Measurements from ENCODE around the gene KDM1A.
"Not testable (repeated sequence)": the region's sequence is repeated elsewhere in the genome, so short reads cannot be mapped to it uniquely, and the experiment has no call there.

Gene KDM1A

DNA sequence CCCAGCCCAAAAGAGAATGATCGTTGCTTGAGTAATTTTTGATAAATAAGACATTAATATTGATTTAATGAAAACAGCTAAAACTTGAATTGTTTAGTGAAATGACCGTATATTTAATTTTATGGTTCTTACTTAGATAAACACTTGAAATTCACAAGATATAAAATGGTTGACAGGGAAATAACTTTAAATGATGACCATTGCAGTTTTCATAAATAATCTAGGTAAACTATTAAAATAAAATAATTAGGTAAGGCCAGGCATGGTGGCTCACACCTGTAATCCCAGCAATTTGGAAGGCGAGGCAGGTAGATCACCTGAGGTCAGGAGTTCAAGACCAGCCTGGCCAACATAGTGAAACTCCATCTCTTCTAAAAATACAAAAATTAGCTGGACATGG, 26.9 kb upstream of the KDM1A start:
- H3K36me3 ChIP-seq (ENCODE audit: control insufficient read depth in 1 of 2, insufficient read depth in 2 of 2, low read length in 2 of 2); H3K4me3 ChIP-seq (ENCODE audit: low read depth in 1 of 2, low read length in 2 of 2); H3K27me3 ChIP-seq (ENCODE audit: low read depth, low read length); H3K27ac ChIP-seq (ENCODE audit: low read length); H3K4me1 ChIP-seq (ENCODE audit: control insufficient read depth in 1 of 2, insufficient read depth in 2 of 2, low read length in 2 of 2); H3K9me3 ChIP-seq (ENCODE audit: control insufficient read depth in 1 of 2, low read length in 2 of 2): not testable (repeated sequence)

DNA sequence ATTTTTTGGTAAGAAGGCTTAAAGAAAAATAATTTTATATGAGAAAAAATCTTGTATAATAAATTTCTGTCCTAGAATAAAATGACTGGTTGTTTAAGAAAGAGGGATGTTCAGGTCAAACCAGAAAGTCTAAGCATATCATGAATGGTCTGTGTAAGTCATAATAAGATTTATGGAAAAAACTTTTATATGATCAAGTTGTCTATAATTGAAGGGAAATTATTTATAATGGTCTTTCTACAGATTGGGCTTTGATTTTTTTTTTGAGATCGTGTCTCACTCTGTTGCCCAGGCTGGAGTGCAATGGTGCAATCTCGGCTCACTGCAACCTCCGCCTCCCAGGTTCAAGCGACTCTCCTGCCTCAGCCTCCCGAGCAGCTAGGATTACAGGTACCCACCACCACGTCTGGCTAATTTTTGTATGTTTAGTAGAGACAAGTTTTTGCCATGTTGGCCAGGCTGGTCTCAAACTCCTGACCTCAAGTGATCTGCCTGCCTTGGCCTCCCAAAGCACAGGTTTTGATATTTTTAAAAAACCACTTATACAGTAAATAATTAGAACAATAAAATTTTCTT, 26.0 kb upstream of the KDM1A start:
- not testable (repeated sequence) for H3K9me3 ChIP-seq (ENCODE audit: control insufficient read depth in 1 of 2, low read length in 2 of 2); H3K36me3 ChIP-seq (ENCODE audit: control insufficient read depth in 1 of 2, insufficient read depth in 2 of 2, low read length in 2 of 2); H3K4me1 ChIP-seq (ENCODE audit: control insufficient read depth in 1 of 2, insufficient read depth in 2 of 2, low read length in 2 of 2); H3K27me3 ChIP-seq (ENCODE audit: low read depth, low read length); H3K4me3 ChIP-seq (ENCODE audit: low read depth in 1 of 2, low read length in 2 of 2); H3K27ac ChIP-seq (ENCODE audit: low read length)

DNA sequence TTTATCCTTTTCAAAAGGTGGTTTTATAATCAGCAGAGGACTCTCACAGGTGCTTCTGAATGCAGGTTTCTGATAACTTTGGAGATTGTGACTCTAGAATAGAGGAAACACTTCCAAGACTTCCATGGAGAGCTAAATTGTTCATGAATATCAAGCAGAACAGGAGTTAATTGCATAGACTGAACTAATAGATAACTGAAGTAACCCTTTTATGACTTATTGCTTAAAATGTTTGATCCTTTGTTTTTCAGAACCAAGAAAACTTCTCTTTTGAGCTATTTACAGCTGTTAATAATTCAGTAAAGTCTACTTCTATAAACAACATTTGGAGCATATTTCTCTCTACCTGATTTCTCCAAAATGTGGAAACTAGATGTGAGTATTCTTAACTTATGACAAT, 23.5 kb upstream of the KDM1A start:
- Histone ChIP-seq H3K4me3 (ENCODE audit: low read depth in 1 of 2, low read length in 2 of 2) (no peak overlapping the region), H3K4me1 (ENCODE audit: control insufficient read depth in 1 of 2, insufficient read depth in 2 of 2, low read length in 2 of 2) (no peaks in the 10 kb centered on the region), H3K27me3 (ENCODE audit: low read depth, low read length) (no peaks in the 10 kb centered on the region), H3K27ac (ENCODE audit: low read length) (no peak overlapping the region), H3K9me3 (ENCODE audit: control insufficient read depth in 1 of 2, low read length in 2 of 2) (peaks cover 0 to 9% of the 10 kb centered on the region in 2 donors), H3K36me3 (ENCODE audit: control insufficient read depth in 1 of 2, insufficient read depth in 2 of 2, low read length in 2 of 2) (no peaks in the 10 kb centered on the region)

DNA sequence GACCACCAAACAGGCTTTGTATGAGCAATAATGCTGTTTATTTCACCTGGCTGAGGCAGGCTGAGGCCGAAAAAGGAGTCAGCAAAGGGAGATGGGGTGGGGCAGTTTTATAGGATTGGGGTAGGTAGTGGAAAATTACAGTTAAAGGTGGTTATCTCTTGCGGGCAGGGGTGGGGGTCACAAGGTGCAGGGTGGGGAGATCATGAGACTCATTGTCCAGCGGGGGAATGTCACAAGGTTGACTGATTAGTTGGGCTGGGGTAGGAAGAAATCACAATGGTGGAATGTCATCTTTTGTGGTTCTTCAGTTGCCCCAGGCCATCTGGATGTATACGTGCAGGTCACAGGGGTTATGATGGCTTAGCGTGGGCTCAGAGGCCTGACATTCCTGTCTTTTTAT, 21.7 kb upstream of the KDM1A start:
- H3K27ac ChIP-seq (ENCODE audit: low read length); H3K4me1 ChIP-seq (ENCODE audit: control insufficient read depth in 1 of 2, insufficient read depth in 2 of 2, low read length in 2 of 2); H3K27me3 ChIP-seq (ENCODE audit: low read depth, low read length); H3K4me3 ChIP-seq (ENCODE audit: low read depth in 1 of 2, low read length in 2 of 2); H3K9me3 ChIP-seq (ENCODE audit: control insufficient read depth in 1 of 2, low read length in 2 of 2); H3K36me3 ChIP-seq (ENCODE audit: control insufficient read depth in 1 of 2, insufficient read depth in 2 of 2, low read length in 2 of 2): not testable (repeated sequence)

DNA sequence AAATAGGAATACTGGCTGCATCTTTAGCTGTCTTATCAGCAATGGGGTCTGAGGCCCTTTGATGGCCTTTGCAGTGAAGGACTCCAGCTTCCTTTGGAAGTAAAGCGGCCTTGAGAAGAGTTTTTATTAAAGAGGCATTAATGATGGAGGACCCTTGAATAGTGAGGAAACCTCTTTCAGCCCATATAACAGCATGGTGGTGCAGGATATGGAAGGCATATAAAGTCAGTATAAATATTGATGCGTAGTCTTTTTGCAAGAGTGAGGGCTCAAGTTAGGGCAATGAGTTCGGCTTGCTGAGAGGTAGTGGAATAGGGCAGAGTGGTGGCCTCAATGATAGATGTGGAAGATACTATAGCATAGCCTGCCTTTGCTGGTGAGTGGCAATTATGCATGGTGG, 19.1 kb upstream of the KDM1A start:
- not testable (repeated sequence) for H3K36me3 ChIP-seq (ENCODE audit: control insufficient read depth in 1 of 2, insufficient read depth in 2 of 2, low read length in 2 of 2); H3K27ac ChIP-seq (ENCODE audit: low read length); H3K4me3 ChIP-seq (ENCODE audit: low read depth in 1 of 2, low read length in 2 of 2); H3K9me3 ChIP-seq (ENCODE audit: control insufficient read depth in 1 of 2, low read length in 2 of 2); H3K27me3 ChIP-seq (ENCODE audit: low read depth, low read length); H3K4me1 ChIP-seq (ENCODE audit: control insufficient read depth in 1 of 2, insufficient read depth in 2 of 2, low read length in 2 of 2)

DNA sequence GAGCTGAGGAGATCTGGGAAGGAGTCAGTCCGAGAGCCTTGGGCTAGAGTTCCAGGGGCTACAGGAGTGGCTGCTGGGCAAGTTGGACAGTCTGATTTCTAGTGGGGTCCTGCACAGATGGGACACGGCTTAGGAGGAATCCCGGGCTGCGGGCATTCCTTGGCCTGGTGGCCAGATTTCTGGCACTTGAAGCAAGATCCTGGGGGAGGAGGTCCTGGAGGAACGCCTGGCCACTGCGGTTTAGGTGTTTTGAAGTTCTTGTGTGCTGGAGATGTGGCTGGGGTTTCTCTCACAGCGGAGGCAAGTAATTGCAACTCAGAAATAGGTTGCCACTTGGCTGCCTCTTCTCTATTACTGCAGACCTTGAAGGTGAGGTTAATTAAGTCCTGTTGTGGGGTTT, 17.1 kb upstream of the KDM1A start:
- H3K27me3 ChIP-seq (ENCODE audit: low read depth, low read length); H3K4me1 ChIP-seq (ENCODE audit: control insufficient read depth in 1 of 2, insufficient read depth in 2 of 2, low read length in 2 of 2); H3K36me3 ChIP-seq (ENCODE audit: control insufficient read depth in 1 of 2, insufficient read depth in 2 of 2, low read length in 2 of 2); H3K4me3 ChIP-seq (ENCODE audit: low read depth in 1 of 2, low read length in 2 of 2); H3K9me3 ChIP-seq (ENCODE audit: control insufficient read depth in 1 of 2, low read length in 2 of 2); H3K27ac ChIP-seq (ENCODE audit: low read length): not testable (repeated sequence)

DNA sequence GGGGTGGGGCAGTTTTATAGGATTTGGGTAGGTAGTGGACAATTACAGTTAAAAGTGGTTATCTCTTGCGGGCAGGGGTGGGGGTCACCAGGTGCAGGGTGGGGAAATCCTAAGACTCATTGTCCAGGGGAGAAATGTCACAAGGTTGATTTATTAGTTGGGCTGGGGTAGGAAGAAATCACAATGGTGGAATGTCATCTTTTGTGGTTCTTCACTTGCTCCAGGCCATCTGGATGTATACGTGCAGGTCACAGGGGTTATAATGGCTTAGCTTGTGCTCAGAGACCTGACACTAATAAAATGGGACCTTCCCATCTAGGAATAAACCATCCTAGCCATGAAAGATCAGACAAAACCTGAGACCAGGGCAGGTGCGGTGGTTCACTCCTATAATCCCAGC, 15.2 kb upstream of the KDM1A start:
- Histone ChIP-seq H3K4me3 (ENCODE audit: low read depth in 1 of 2, low read length in 2 of 2) (no peak overlapping the region), H3K27me3 (ENCODE audit: low read depth, low read length) (no peaks in the 10 kb centered on the region), H3K36me3 (ENCODE audit: control insufficient read depth in 1 of 2, insufficient read depth in 2 of 2, low read length in 2 of 2) (no peaks in the 10 kb centered on the region), H3K27ac (ENCODE audit: low read length) (no peak overlapping the region), H3K9me3 (ENCODE audit: control insufficient read depth in 1 of 2, low read length in 2 of 2) (peaks cover 0 to 9% of the 10 kb centered on the region in 2 donors), H3K4me1 (ENCODE audit: control insufficient read depth in 1 of 2, insufficient read depth in 2 of 2, low read length in 2 of 2) (no peaks in the 10 kb centered on the region)

DNA sequence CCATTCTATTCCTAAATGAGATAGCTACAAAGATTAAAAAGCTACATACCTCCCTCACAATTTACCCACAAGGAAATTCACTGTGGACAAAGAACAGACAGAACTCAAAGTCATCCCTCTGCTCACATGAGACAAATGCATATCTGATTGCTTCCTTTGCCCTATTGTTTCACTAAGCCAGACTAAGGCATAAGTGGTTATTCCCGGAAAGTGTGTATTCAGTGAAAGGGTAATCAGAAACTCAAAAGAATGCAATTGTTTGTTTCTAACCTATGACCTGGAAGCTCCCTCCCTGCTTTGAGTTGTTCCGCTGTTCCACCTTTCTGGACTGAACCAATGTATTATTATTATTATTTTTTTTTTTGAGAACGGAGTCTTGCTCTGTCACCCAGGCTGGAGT, 14.5 kb upstream of the KDM1A start:
- H3K4me1 ChIP-seq (ENCODE audit: control insufficient read depth in 1 of 2, insufficient read depth in 2 of 2, low read length in 2 of 2); H3K36me3 ChIP-seq (ENCODE audit: control insufficient read depth in 1 of 2, insufficient read depth in 2 of 2, low read length in 2 of 2); H3K4me3 ChIP-seq (ENCODE audit: low read depth in 1 of 2, low read length in 2 of 2); H3K27ac ChIP-seq (ENCODE audit: low read length); H3K27me3 ChIP-seq (ENCODE audit: low read depth, low read length); H3K9me3 ChIP-seq (ENCODE audit: control insufficient read depth in 1 of 2, low read length in 2 of 2): not testable (repeated sequence)

DNA sequence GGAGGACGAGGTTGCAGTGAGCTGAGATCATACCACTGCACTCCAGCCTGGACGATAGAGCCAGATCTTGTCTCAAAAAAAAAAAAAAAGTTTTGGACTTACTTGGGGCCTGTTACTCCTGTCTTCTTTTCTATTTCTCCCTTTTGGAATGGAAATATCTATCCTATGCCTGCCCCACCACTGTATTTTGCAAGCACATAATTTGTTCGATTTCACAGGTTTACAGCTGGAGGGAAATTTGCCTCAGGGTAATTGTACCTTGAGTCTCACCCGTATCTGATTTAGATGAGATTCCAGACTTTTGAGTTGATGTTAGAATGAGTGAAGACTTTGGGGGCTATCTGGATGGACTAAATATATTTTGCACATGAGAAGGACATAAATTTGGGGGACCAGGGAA, 12.2 kb upstream of the KDM1A start:
- Histone ChIP-seq H3K4me1 (ENCODE audit: control insufficient read depth in 1 of 2, insufficient read depth in 2 of 2, low read length in 2 of 2) (no peaks in the 10 kb centered on the region), H3K9me3 (ENCODE audit: control insufficient read depth in 1 of 2, low read length in 2 of 2) (no peaks in the 10 kb centered on the region), H3K36me3 (ENCODE audit: control insufficient read depth in 1 of 2, insufficient read depth in 2 of 2, low read length in 2 of 2) (no peaks in the 10 kb centered on the region), H3K27ac (ENCODE audit: low read length) (no peak overlapping the region), H3K27me3 (ENCODE audit: low read depth, low read length) (no peaks in the 10 kb centered on the region), H3K4me3 (ENCODE audit: low read depth in 1 of 2, low read length in 2 of 2) (no peak overlapping the region)

DNA sequence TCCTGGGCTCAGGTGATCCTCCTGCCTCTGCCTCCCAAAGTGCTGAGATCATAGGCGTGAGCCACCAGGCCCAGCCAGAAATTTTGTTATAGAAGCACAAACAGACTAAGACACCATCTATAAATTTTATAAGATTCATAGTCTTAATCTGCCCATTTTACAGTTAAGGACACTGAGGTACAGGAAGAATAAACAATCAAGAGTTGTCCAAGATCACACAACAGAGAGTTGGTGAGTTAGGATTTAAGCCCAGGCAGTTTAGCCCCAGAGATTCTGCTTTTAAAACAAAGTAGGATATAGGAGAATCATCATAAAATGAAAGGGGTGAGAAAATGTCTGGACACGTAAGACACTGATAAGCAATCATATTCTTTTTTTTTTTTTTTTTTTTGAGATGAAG, 10.4 kb upstream of the KDM1A start:
- no peaks in the 10 kb centered on the region for H3K9me3 ChIP-seq (ENCODE audit: control insufficient read depth in 1 of 2, low read length in 2 of 2)
- H3K4me1 ChIP-seq (ENCODE audit: control insufficient read depth in 1 of 2, insufficient read depth in 2 of 2, low read length in 2 of 2), result no peaks in the 10 kb centered on the region
- H3K27me3 ChIP-seq (ENCODE audit: low read depth, low read length), result no peaks in the 10 kb centered on the region
- H3K4me3 ChIP-seq (ENCODE audit: low read depth in 1 of 2, low read length in 2 of 2), result no peak overlapping the region
- H3K36me3 ChIP-seq (ENCODE audit: control insufficient read depth in 1 of 2, insufficient read depth in 2 of 2, low read length in 2 of 2), result no peaks in the 10 kb centered on the region
- H3K27ac ChIP-seq (ENCODE audit: low read length), result no peak overlapping the region

DNA sequence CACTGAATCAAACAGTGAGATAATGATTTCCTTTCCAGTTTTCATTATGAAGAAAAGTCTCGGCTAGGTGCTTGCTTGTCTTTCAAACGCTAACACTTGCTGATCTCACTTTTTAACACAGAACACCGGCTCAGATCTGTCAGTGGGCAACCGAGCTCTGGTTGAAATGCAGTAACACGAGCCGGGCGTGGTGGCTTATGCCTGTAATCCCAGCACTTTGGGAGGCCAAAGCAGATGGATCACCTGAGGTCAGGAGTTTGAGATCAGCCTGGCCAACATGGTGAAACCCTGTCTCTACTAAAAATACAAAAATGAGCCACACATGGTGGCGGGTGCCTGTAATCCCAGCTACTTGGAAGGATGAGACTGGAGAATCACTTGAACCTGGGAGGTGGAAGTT, 9.2 kb upstream of the KDM1A start:
- H3K36me3 ChIP-seq (ENCODE audit: control insufficient read depth in 1 of 2, insufficient read depth in 2 of 2, low read length in 2 of 2); H3K4me1 ChIP-seq (ENCODE audit: control insufficient read depth in 1 of 2, insufficient read depth in 2 of 2, low read length in 2 of 2); H3K27ac ChIP-seq (ENCODE audit: low read length); H3K4me3 ChIP-seq (ENCODE audit: low read depth in 1 of 2, low read length in 2 of 2); H3K9me3 ChIP-seq (ENCODE audit: control insufficient read depth in 1 of 2, low read length in 2 of 2); H3K27me3 ChIP-seq (ENCODE audit: low read depth, low read length): not testable (repeated sequence)

DNA sequence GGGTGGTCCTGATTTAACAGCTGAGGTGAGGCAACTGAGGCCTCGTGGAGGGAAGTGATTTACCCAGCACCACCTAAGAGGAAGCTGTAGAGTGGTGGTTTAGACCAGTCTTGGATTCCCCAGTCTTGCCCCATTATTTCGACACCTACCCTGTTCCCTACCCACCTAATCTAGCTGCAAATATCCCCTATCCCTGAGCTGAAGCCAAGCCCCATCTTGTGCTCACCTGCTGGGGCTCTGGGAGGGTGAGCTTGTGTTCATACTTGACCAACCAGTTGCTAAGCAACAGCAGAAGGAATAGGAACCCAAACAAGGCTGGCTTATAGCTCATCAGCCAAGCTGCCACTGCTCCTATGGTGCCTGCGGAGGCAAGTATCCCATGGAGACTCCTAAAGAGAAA, 5.6 kb upstream of the KDM1A start:
- no peak overlapping the region for H3K27ac ChIP-seq (ENCODE audit: low read length)
- H3K4me3 ChIP-seq (ENCODE audit: low read depth in 1 of 2, low read length in 2 of 2), result no peak overlapping the region
- no peaks in the 10 kb centered on the region for H3K27me3 ChIP-seq (ENCODE audit: low read depth, low read length)
- no peaks in the 10 kb centered on the region for H3K36me3 ChIP-seq (ENCODE audit: control insufficient read depth in 1 of 2, insufficient read depth in 2 of 2, low read length in 2 of 2)
- no peaks in the 10 kb centered on the region for H3K4me1 ChIP-seq (ENCODE audit: control insufficient read depth in 1 of 2, insufficient read depth in 2 of 2, low read length in 2 of 2)
- no peaks in the 10 kb centered on the region for H3K9me3 ChIP-seq (ENCODE audit: control insufficient read depth in 1 of 2, low read length in 2 of 2)
